WERI-Rb-1 (cell line): ENCODE measurements around the gene ZXDA.

Source experiments
- DNase-seq: peaks from one replicate; pipeline ENCODE4 v3.0.0-alpha.2; 2020
- H3K27ac ChIP-seq: fragments of 250-450 bp; sonication (Bioruptor Pico); 2 replicates; pipeline ENCODE4 v1.5.1; 2020; ENCODE audit warnings: mild to moderate bottlenecking, moderate library complexity
- H3K27me3 ChIP-seq: fragments of 250-450 bp; sonication (Bioruptor Pico); 2 replicates; pipeline ENCODE4 v1.5.1; 2021; ENCODE audit warnings: mild to moderate bottlenecking, low read depth, moderate library complexity; ENCODE audit not compliant: insufficient read depth, severe bottlenecking
- H3K36me3 ChIP-seq: fragments of 250-450 bp; sonication (Bioruptor Pico); 2 replicates; pipeline ENCODE4 v1.5.1; 2020; ENCODE audit warnings: mild to moderate bottlenecking, moderate library complexity
- H3K4me3 ChIP-seq: 2 replicates; pipeline ENCODE4 v1.5.1; 2011; ENCODE audit warnings: low read depth, mild to moderate bottlenecking, control low read depth, low read length
- H3K9me3 ChIP-seq: fragments of 250-450 bp; sonication (Bioruptor Pico); 2 replicates; pipeline ENCODE4 v1.5.1; 2021; ENCODE audit warnings: mild to moderate bottlenecking, moderate library complexity; ENCODE audit not compliant: severe bottlenecking
- CTCF ChIP-seq: IDR thresholded peaks from 2 replicates; pipeline ENCODE4 v1.5.1; 2011; ENCODE audit warnings: low read depth, mild to moderate bottlenecking, control low read depth, inconsistent platforms, low read length

Gene ZXDA

DNA sequence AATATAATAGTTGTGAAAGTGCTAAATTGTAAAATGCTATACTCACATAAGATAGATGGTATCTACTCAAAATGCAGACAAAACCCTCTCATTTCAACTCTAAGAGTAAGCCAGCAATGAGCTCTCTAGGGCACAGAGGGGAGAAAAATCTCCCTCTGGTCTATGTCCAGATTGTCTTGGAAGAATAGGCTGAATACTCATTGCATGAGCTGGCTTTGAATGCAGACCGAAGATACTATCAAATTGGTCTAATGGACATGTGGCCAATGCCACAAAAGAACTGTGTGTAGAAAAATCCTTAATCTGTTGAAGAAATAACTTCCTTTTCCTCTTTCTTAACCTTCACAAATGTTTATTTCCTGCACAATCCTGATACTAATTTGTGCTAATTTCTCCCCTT lies 3.5 kb downstream of the ZXDA start:
- DNase-seq, result no peak
- no peak overlapping the region for H3K4me3 ChIP-seq
- H3K36me3 ChIP-seq, result no peaks in the 10 kb centered on the region
- no peak for TF ChIP-seq CTCF
- H3K27ac ChIP-seq, result no peak overlapping the region
- no peaks in the 10 kb centered on the region for H3K9me3 ChIP-seq
- H3K27me3 ChIP-seq, result peaks cover 11% of the 10 kb centered on the region

DNA sequence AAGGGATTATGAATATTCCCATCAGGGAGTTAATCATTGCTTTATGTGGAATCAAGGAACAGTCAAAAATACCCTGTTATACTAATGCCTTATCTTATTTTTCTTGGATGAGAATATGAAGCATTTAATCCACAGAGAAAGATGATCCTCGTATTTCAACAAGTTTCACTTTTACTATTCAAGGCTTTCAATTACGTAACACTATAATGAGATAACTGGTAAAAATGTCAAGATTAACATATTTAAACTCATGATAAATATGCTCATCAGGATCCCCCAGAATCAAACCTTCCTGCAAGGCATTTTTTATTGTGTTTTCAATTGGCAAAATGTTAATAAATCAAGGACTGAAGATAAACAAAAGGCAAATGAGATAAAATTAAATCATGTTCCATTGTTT lies 5.1 kb downstream of the ZXDA start:
- no peak for DNase-seq
- H3K36me3 ChIP-seq, result no peaks in the 10 kb centered on the region
- no peak overlapping the region for H3K4me3 ChIP-seq
- H3K27ac ChIP-seq, result no peak overlapping the region
- H3K27me3 ChIP-seq, result peaks cover 11% of the 10 kb centered on the region
- no peak for TF ChIP-seq CTCF
- no peaks in the 10 kb centered on the region for H3K9me3 ChIP-seq

- H3K27me3 ChIP-seq, result peaks cover 11% of the 10 kb centered on the region
- TF ChIP-seq CTCF, result no peak
- H3K36me3 ChIP-seq, result no peaks in the 10 kb centered on the region
- H3K4me3 ChIP-seq, result no peak overlapping the region
- H3K27ac ChIP-seq, result no peak overlapping the region
- DNase-seq, result no peak
- H3K9me3 ChIP-seq, result no peaks in the 10 kb centered on the region
Observed at GRCh38 chrX:57904176-57904880, 5.9 kb downstream of the ZXDA start.

DNA sequence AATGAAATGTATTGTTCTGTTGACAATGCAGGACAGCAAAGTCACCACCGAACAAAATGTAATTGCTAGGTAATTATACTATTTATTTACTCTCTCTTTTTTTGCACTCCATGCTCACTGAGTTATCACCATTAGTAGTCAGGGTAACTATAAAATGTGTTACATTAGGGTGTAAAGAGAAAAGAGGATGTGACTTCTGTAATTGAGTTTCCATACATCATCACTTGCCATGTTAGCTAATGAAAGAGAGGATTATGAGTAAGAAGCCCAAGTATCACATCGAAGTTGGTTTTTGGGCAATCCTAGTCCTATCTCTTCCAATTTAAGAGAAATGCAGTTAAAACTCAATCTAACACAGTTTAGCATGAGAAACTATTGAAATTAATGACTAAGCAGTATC lies 7.6 kb downstream of the ZXDA start:
- Histone ChIP-seq H3K9me3 (no peaks in the 10 kb centered on the region), H3K36me3 (no peaks in the 10 kb centered on the region), H3K4me3 (no peak overlapping the region), H3K27me3 (peaks cover 11% of the 10 kb centered on the region), H3K27ac (no peak overlapping the region)
- no peak for TF ChIP-seq CTCF
- no peak for DNase-seq

DNA sequence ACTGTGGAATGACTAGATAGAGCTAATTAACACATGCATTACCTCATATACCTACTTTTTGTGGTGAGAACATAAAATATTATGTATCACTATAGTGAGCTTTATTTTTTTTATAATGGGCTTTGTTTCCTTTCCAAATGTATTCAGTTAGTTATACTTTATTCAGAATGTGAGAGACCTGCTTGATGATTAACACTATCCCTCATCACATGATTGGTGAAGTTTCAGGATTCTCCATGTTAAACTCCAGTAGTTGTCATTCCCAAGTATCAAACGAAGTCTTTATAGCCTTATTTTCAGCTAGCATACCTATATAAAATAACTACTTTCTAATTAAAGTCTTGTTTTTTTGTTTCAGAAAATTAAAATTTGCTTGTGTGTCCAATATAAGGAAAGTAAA lies 8.8 kb downstream of the ZXDA start:
- Histone ChIP-seq H3K27me3 (peaks cover 4% of the 10 kb centered on the region), H3K36me3 (no peaks in the 10 kb centered on the region), H3K9me3 (no peaks in the 10 kb centered on the region), H3K27ac (no peak overlapping the region), H3K4me3 (no peak overlapping the region)
- TF ChIP-seq CTCF, result no peak
- no peak for DNase-seq

GRCh38 chrX:57900975-57901374 lies 9.3 kb downstream of the ZXDA start:
- Histone ChIP-seq H3K9me3 (no peaks in the 10 kb centered on the region), H3K27ac (no peak overlapping the region)
- DNase-seq, result no peak

More at GRCh38 chrX:57900975-57901374, 9.3 kb downstream of the ZXDA start:
- H3K27me3 ChIP-seq, result peaks cover 4% of the 10 kb centered on the region
- no peaks in the 10 kb centered on the region for H3K36me3 ChIP-seq
- no peak overlapping the region for H3K4me3 ChIP-seq
- no peak for TF ChIP-seq CTCF
